GM12878 (cell line): ENCODE measurements around the gene DYNLL1. TPM values are rescaled to one million over a fixed set of nuclear protein-coding genes. Genes with fewer than 3 reads are reported as not detected.

Experiments
- ATAC-seq: fragments of 200-7000 bp; cut with Tn5 transposase; 3 replicates; pipeline ENCODE4 v1.9.1; 2020; ENCODE audit warnings: mild to moderate bottlenecking, moderate library complexity
- BruUV-seq: library from RNA; stranded (reverse); fragments of 400-500 nt; replicated peaks from 2 replicates; lab custom pipeline; 2021; lab: Mats Ljungman, UMichigan
- CTCF ChIA-PET: fragments of 300-600 bp; sonication (Branson Sonifier 250); formaldehyde crosslinking; extraction: SDS; loops from one replicate; lab custom pipeline; 2021; ENCODE audit warnings: inconsistent platforms; lab: Yijun Ruan, JAX
- POLR2A ChIA-PET: fragments of 350-600 bp; formaldehyde crosslinking; extraction: SDS; loops from one replicate; lab custom pipeline; 2021; ENCODE audit warnings: inconsistent platforms; lab: Charles Lee
- RAD21 ChIA-PET: fragments of 300-600 bp; sonication (Branson Sonifier 250); formaldehyde crosslinking; loops from one replicate; lab custom pipeline; 2023; ENCODE audit warnings: antibody characterized with exemption; ENCODE audit not compliant: unreplicated experiment; lab: Charles Lee
- SMC1A ChIA-PET: fragments of 300-600 bp; sonication (Branson Sonifier 250); formaldehyde crosslinking; loops from one replicate; lab custom pipeline; 2023; ENCODE audit not compliant: unreplicated experiment, uncharacterized antibody; lab: Charles Lee
- DNase-seq: peaks from one replicate; pipeline ENCODE4 v3.0.0-alpha.2; 2011; ENCODE audit warnings: low read depth, low spot score
- FAIRE-seq: peaks from 3 replicates; lab custom pipeline; 2011; peaks lifted over from hg19 to GRCh38; lab: Jason Lieb, UNC
- H2AFZ ChIP-seq: 2 replicates; pipeline ENCODE4 v1.6.0; 2011; ENCODE audit warnings: low read depth, low read length, control low read depth; ENCODE audit not compliant: control insufficient read depth
- H3K27ac ChIP-seq: 2 replicates; pipeline ENCODE4 v1.5.1; 2011; ENCODE audit warnings: control low read depth; ENCODE audit not compliant: control insufficient read depth, insufficient read depth
- H3K27me3 ChIP-seq, 2 experiments: replicated peaks in 1 of 2; 2 replicates each; pipeline versions ENCODE4 v1.6.0 to v1.6.1; 2011; ENCODE audit warnings: low read length in 1 of 2; ENCODE audit not compliant: control insufficient read depth in 2 of 2, insufficient read depth in 2 of 2
- H3K36me3 ChIP-seq, 2 experiments: 2 replicates each; pipeline ENCODE4 v1.5.1; 2011; ENCODE audit warnings: low read length in 1 of 2; ENCODE audit not compliant: control insufficient read depth in 2 of 2, insufficient read depth in 2 of 2
- H3K4me1 ChIP-seq: 2 replicates; pipeline ENCODE4 v1.6.1; 2011; ENCODE audit warnings: mild to moderate bottlenecking, low read length, moderate library complexity, mixed read lengths; ENCODE audit not compliant: control insufficient read depth, insufficient read depth
- H3K4me2 ChIP-seq: 2 replicates; pipeline ENCODE4 v1.6.0; 2011; ENCODE audit warnings: control low read depth; ENCODE audit not compliant: control insufficient read depth, insufficient read depth
- H3K4me3 ChIP-seq: fragments of 200-600 bp; sonication (generic); 2 replicates; pipeline ENCODE4 v1.5.1; 2016
- H3K79me2 ChIP-seq: 2 replicates; pipeline ENCODE4 v1.6.0; 2011; ENCODE audit warnings: low read length; ENCODE audit not compliant: control insufficient read depth, insufficient read depth
- H3K9ac ChIP-seq: 2 replicates; pipeline ENCODE4 v1.8.0; 2011; ENCODE audit warnings: low read length, control low read depth, mixed read lengths; ENCODE audit not compliant: control insufficient read depth, insufficient read depth
- H3K9me3 ChIP-seq: replicated peaks from 3 replicates; pipeline ENCODE4 v1.5.1; 2011; ENCODE audit warnings: mild to moderate bottlenecking, low read length; ENCODE audit not compliant: control insufficient read depth, insufficient read depth
- H4K20me1 ChIP-seq: 2 replicates; pipeline ENCODE4 v1.6.0; 2011; ENCODE audit not compliant: control insufficient read depth, insufficient read depth
- ASH2L ChIP-seq: fragments of 300-600, 200-600 bp; sonication (generic); IDR thresholded peaks from 2 replicates; pipeline ENCODE4 v1.6.1; 2017; ENCODE audit warnings: low read depth, mild to moderate bottlenecking, borderline replicate concordance
- EP300 ChIP-seq, 2 experiments: fragments of 150-350 bp in 1 of 2; IDR thresholded peaks; 2 replicates each; pipeline ENCODE4 v1.6.1; 2011 to 2012; ENCODE audit warnings: low read depth in 2 of 2, low read length in 2 of 2, borderline replicate concordance in 1 of 2, improper control_type of control experiment in 1 of 2, inconsistent platforms in 1 of 2; ENCODE audit not compliant: control insufficient read depth in 1 of 2
- FOS ChIP-seq: IDR thresholded peaks from 3 replicates; pipeline ENCODE4 v1.6.1; 2011; ENCODE audit warnings: borderline replicate concordance; ENCODE audit not compliant: insufficient read length; ENCODE audit errors: extremely low read depth
- IKZF1 ChIP-seq: fragments of 450-650 bp; conservative IDR thresholded peaks from 2 replicates; pipeline ENCODE4 v1.6.1; 2017; ENCODE audit warnings: antibody characterized with exemption, mild to moderate bottlenecking
- KAT2A ChIP-seq: conservative IDR thresholded peaks from 2 replicates; pipeline ENCODE4 v1.6.1; 2011; ENCODE audit warnings: low read depth, low read length; ENCODE audit not compliant: control insufficient read depth
- LARP7 ChIP-seq: fragments of 450-650 bp; IDR thresholded peaks from 2 replicates; pipeline ENCODE4 v1.6.1; 2017; ENCODE audit warnings: mild to moderate bottlenecking
- MEF2B ChIP-seq: fragments of 450-650 bp; IDR thresholded peaks from 2 replicates; pipeline ENCODE4 v1.6.1; 2018; ENCODE audit warnings: mild to moderate bottlenecking, moderate library complexity; ENCODE audit not compliant: partially characterized antibody, poor library complexity, severe bottlenecking
- MTA2 ChIP-seq: fragments of 450-650 bp; IDR thresholded peaks from 2 replicates; pipeline ENCODE4 v1.6.1; 2016; ENCODE audit warnings: low read depth, mild to moderate bottlenecking, moderate library complexity
- MYB ChIP-seq: fragments of 150-350 bp; IDR thresholded peaks from 2 replicates; pipeline ENCODE4 v1.6.1; 2014; ENCODE audit warnings: mild to moderate bottlenecking, low read depth, low read length, borderline replicate concordance
- NFXL1 ChIP-seq: fragments of 450-650 bp; IDR thresholded peaks from 2 replicates; pipeline ENCODE4 v1.6.1; 2017; ENCODE audit warnings: antibody characterized with exemption, mild to moderate bottlenecking, borderline replicate concordance
- SMC3 ChIP-seq: IDR thresholded peaks from 2 replicates; pipeline ENCODE4 v1.6.1; 2011; ENCODE audit warnings: low read length, improper control_type of control experiment, borderline replicate concordance
- STAT3 ChIP-seq: IDR thresholded peaks from 2 replicates; pipeline ENCODE4 v1.6.1; 2011; ENCODE audit warnings: low read depth, low read length, improper control_type of control experiment
- SUZ12 ChIP-seq: fragments of 200-600 bp; sonication (generic); IDR thresholded peaks from one replicate; pipeline ENCODE4 v1.6.1; 2018; ENCODE audit warnings: antibody characterized with exemption, mild to moderate bottlenecking; ENCODE audit not compliant: unreplicated experiment
- TBL1XR1 ChIP-seq: IDR thresholded peaks from 2 replicates; pipeline ENCODE4 v1.6.1; 2012; ENCODE audit warnings: low read depth, low read length, improper control_type of control experiment
- WGBS: methylation state at CpG from one replicate; pipeline ENCODE4 v1.1.6; 2016; ENCODE audit warnings: low lambda C conversion rate; ENCODE audit not compliant: insufficient replicate concordance, insufficient coverage; ENCODE audit errors: missing lambda C conversion rate; 5-methylcytosine and 5-hydroxymethylcytosine counted together
- in situ Hi-C: fragments of 300-500 bp; cut with MboI; formaldehyde crosslinking; loops from 9 replicates; pipeline ENCODE4 v1.14.3; 2018; ENCODE audit warnings: mixed read lengths
- intact Hi-C: fragments of 100-400 bp; cut with micrococcal nuclease; formaldehyde crosslinking; loops from one replicate; pipeline ENCODE4 v1.14.2; 2022; ENCODE audit not compliant: unreplicated experiment
- polyA plus RNA-seq, 11 experiments: library from polyadenylated mRNA; depleted of rRNA in 4 of 11; unstranded in 6 of 11; stranded (reverse) in 5 of 11; fragments of >200 nt; fragmentation: Nextera tagmentation in 4 of 11; fragmentation: Illumina TruSeq in 1 of 11; extraction: Ambion mirVana in 4 of 11; extraction: Trizol in 1 of 11; gene quantifications; 1 replicate in 1 of 11; 2 replicates in 10 of 11; pipeline versions ENCODE4 v1.2.1 to v1.2.3, GENCODE V29; 2011 to 2016; ENCODE audit warnings: inconsistent platforms in 2 of 11, missing spikeins in 2 of 11, low read depth in 1 of 11
- total RNA-seq, 4 experiments: library from RNA; depleted of rRNA in 3 of 4; stranded (reverse); fragments of >200 nt in 3 of 4; fragmentation: Illumina TruSeq in 1 of 4; extraction: Trizol in 1 of 4; gene quantifications; 2 replicates each; pipeline versions ENCODE4 v1.2.1 to v1.2.3, GENCODE V29; 2013 to 2021
- TF ChIP-seq, protein P1 (sequence below): IDR thresholded peaks from 2 replicates; pipeline ENCODE4 v1.6.1; 2011; ENCODE audit warnings: mild to moderate bottlenecking, low read depth, low read length, moderate library complexity; ENCODE audit not compliant: insufficient replicate concordance
- TF ChIP-seq, protein P2 (sequence below): fragments of 450-650 bp; IDR thresholded peaks from 2 replicates; pipeline ENCODE4 v1.6.1; 2017; ENCODE audit warnings: borderline replicate concordance
- TF ChIP-seq, protein P3 (sequence below): IDR thresholded peaks from 2 replicates; pipeline ENCODE4 v1.6.1; 2012; ENCODE audit warnings: mild to moderate bottlenecking, low read depth, low read length
- TF ChIP-seq, protein P4 (sequence below): fragments of 450-650 bp; IDR thresholded peaks from 2 replicates; pipeline ENCODE4 v1.6.1; 2016; ENCODE audit warnings: mild to moderate bottlenecking

Gene DYNLL1
- total and polyA plus RNA-seq, 10 of the 15 experiments (the other 5 are each of a cell fraction or from before 2014, with no cell fraction given) = 239 to 796 (median 379) TPM

DNA sequence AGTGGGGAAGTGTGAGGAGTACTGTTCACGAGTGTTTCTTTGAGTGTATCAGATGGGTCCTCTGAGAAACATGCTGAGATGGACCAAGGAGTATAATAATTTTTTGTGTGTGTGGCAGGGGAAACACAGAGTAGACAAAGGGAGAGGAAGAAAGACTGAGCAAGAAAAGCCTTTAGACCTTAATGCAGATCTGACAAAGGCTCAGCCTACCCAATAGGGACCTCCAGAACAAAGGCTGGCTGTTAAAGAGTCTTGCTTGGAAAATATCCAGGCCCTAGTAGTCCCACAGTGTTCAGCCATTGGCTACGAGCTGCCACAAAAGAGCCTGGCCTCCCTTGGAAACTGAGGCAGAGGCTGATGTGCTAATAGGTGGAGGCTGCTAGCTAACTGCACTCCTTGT lies 19.6 kb downstream of the DYNLL1 start:
- RAD21 ChIA-PET = no interaction called here
- ATAC-seq (no peak), FAIRE-seq (no peak), DNase-seq (no peak)
- BruUV-seq = no TSS peak
- H3K9me3 ChIP-seq = no peaks in the 10 kb centered on the region
- H3K4me2 ChIP-seq = no peak overlapping the region
- H3K4me3 ChIP-seq = no peak overlapping the region
- CTCF ChIA-PET = interaction anchor here (1.1 kb wide), 1 partner anchor 15 kb away, joined by 3 read pairs; no protein-coding TSS in a partner anchor
- H3K27ac ChIP-seq = no peak overlapping the region
- H3K36me3 ChIP-seq = peaks cover 0 to 5% of the 10 kb centered on the region in 2 experiments; a peak in 2 of 4 replicates
- H3K4me1 ChIP-seq = no peaks in the 10 kb centered on the region
- in situ Hi-C loops = no loop called here
- 96% methylated on average over 2 of the region's 2 CpGs for WGBS
- H3K79me2 ChIP-seq = no peaks in the 10 kb centered on the region
- H2AFZ ChIP-seq = no peak overlapping the region
- intact Hi-C loops = no loop called here
- H3K27me3 ChIP-seq = no peaks in the 10 kb centered on the region
- H4K20me1 ChIP-seq = no peaks in the 10 kb centered on the region
- POLR2A ChIA-PET = no interaction called here
- H3K9ac ChIP-seq = no peak overlapping the region
- TF ChIP-seq ASH2L = no peak
- TF ChIP-seq MEF2B = no peak
- TF ChIP-seq SUZ12 = no peak
- TF ChIP-seq, protein P1, sequence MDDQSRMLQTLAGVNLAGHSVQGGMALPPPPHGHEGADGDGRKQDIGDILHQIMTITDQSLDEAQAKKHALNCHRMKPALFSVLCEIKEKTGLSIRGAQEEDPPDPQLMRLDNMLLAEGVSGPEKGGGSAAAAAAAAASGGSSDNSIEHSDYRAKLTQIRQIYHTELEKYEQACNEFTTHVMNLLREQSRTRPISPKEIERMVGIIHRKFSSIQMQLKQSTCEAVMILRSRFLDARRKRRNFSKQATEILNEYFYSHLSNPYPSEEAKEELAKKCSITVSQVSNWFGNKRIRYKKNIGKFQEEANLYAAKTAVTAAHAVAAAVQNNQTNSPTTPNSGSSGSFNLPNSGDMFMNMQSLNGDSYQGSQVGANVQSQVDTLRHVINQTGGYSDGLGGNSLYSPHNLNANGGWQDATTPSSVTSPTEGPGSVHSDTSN = no peak
- TF ChIP-seq NFXL1 = no peak
- TF ChIP-seq, protein P2, sequence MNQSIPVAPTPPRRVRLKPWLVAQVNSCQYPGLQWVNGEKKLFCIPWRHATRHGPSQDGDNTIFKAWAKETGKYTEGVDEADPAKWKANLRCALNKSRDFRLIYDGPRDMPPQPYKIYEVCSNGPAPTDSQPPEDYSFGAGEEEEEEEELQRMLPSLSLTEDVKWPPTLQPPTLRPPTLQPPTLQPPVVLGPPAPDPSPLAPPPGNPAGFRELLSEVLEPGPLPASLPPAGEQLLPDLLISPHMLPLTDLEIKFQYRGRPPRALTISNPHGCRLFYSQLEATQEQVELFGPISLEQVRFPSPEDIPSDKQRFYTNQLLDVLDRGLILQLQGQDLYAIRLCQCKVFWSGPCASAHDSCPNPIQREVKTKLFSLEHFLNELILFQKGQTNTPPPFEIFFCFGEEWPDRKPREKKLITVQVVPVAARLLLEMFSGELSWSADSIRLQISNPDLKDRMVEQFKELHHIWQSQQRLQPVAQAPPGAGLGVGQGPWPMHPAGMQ = no peak
- TF ChIP-seq LARP7 = no peak
- no peak for TF ChIP-seq SMC3
- no peak for TF ChIP-seq EP300 (IDR thresholded peaks at IDR 0.05; ENCODE audit: borderline replicate concordance in 1 of 2, control insufficient read depth in 1 of 2, low read depth in 2 of 2, low read length in 2 of 2)
- TF ChIP-seq, protein P3, sequence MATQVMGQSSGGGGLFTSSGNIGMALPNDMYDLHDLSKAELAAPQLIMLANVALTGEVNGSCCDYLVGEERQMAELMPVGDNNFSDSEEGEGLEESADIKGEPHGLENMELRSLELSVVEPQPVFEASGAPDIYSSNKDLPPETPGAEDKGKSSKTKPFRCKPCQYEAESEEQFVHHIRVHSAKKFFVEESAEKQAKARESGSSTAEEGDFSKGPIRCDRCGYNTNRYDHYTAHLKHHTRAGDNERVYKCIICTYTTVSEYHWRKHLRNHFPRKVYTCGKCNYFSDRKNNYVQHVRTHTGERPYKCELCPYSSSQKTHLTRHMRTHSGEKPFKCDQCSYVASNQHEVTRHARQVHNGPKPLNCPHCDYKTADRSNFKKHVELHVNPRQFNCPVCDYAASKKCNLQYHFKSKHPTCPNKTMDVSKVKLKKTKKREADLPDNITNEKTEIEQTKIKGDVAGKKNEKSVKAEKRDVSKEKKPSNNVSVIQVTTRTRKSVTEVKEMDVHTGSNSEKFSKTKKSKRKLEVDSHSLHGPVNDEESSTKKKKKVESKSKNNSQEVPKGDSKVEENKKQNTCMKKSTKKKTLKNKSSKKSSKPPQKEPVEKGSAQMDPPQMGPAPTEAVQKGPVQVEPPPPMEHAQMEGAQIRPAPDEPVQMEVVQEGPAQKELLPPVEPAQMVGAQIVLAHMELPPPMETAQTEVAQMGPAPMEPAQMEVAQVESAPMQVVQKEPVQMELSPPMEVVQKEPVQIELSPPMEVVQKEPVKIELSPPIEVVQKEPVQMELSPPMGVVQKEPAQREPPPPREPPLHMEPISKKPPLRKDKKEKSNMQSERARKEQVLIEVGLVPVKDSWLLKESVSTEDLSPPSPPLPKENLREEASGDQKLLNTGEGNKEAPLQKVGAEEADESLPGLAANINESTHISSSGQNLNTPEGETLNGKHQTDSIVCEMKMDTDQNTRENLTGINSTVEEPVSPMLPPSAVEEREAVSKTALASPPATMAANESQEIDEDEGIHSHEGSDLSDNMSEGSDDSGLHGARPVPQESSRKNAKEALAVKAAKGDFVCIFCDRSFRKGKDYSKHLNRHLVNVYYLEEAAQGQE = no peak
- no peak for TF ChIP-seq MYB
- TF ChIP-seq TBL1XR1 = no peak
- TF ChIP-seq FOS = no peak
- TF ChIP-seq, protein P4, sequence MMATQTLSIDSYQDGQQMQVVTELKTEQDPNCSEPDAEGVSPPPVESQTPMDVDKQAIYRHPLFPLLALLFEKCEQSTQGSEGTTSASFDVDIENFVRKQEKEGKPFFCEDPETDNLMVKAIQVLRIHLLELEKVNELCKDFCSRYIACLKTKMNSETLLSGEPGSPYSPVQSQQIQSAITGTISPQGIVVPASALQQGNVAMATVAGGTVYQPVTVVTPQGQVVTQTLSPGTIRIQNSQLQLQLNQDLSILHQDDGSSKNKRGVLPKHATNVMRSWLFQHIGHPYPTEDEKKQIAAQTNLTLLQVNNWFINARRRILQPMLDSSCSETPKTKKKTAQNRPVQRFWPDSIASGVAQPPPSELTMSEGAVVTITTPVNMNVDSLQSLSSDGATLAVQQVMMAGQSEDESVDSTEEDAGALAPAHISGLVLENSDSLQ = no peak
- no peak for TF ChIP-seq KAT2A
- TF ChIP-seq IKZF1 = no peak
- no peak for TF ChIP-seq STAT3
- TF ChIP-seq MTA2 = no peak
- SMC1A ChIA-PET = no interaction called here
